ENCODE data around the gene MGAT4B. TPM values are rescaled to one million over a fixed set of nuclear protein-coding genes. Genes with fewer than 3 reads are reported as not detected.

Gene MGAT4B
- total RNA-seq, 1 donor from 2014 or later, result 95.5 TPM

GRCh38 chr5:179759581-179760551 is 46.8 kb downstream of the MGAT4B start:
- no peak for DNase-seq (ENCODE audit: extremely low spot score in 2 of 2)
- Histone ChIP-seq H3K9me3 (no peaks in the 10 kb centered on the region), H3K27ac (no peak overlapping the region), H3K36me3 (no peaks in the 10 kb centered on the region), H3K4me1 (peaks cover 65% of the 10 kb centered on the region), H3K27me3 (no peaks in the 10 kb centered on the region), H3K4me3 (no peak overlapping the region)
- intact Hi-C loops (cut with DNase I), result loop anchor here (5.0 to 10.0 kb wide), 2 partner anchors 37 to 95 kb away; partner anchors contain the start of gene MRNIP
- TF ChIP-seq POLR2A (IDR thresholded peaks at IDR 0.05), result no peak
- no peak for TF ChIP-seq CTCF (IDR thresholded peaks at IDR 0.05)
- no peak for TF ChIP-seq POLR2AphosphoS5 (IDR thresholded peaks at IDR 0.05; ENCODE audit: insufficient read depth in 1 of 2, low read depth in 1 of 2)

GRCh38 chr5:179758955-179759354 is 47.7 kb downstream of the MGAT4B start:
- Histone ChIP-seq H3K27ac (no peak overlapping the region), H3K36me3 (no peaks in the 10 kb centered on the region), H3K9me3 (no peaks in the 10 kb centered on the region), H3K27me3 (no peaks in the 10 kb centered on the region), H3K4me1 (peaks cover 66% of the 10 kb centered on the region), H3K4me3 (no peak overlapping the region)
- DNase-seq (ENCODE audit: extremely low spot score in 2 of 2), result no peak
- TF ChIP-seq CTCF (IDR thresholded peaks at IDR 0.05) (no peak), POLR2A (IDR thresholded peaks at IDR 0.05) (no peak)
- intact Hi-C loops (cut with DNase I), result loop anchor here (10.0 kb wide), 1 partner anchor 96 kb away; the partner anchor contains the start of gene MRNIP

- H3K27me3 ChIP-seq, result no peaks in the 10 kb centered on the region
- no peak for DNase-seq (ENCODE audit: extremely low spot score in 2 of 2)
- no peak overlapping the region for H3K27ac ChIP-seq
- no peak overlapping the region for H3K4me3 ChIP-seq
- no peak for TF ChIP-seq POLR2AphosphoS5 (IDR thresholded peaks at IDR 0.05; ENCODE audit: insufficient read depth in 1 of 2, low read depth in 1 of 2)
- no peak for TF ChIP-seq POLR2A (IDR thresholded peaks at IDR 0.05)
- no peak for TF ChIP-seq CTCF (IDR thresholded peaks at IDR 0.05)
- peaks cover 0 to 5% of the 10 kb centered on the region in 2 donors for H3K36me3 ChIP-seq
- peaks cover 31% of the 10 kb centered on the region for H3K4me1 ChIP-seq
- intact Hi-C loops (cut with DNase I), result loop anchor here (10.0 kb wide), 1 partner anchor 100 kb away; the partner anchor contains the start of gene MRNIP
- no peaks in the 10 kb centered on the region for H3K9me3 ChIP-seq
Observed at GRCh38 chr5:179755022-179755421, 51.6 kb downstream of the MGAT4B start.

- peaks cover 0 to 5% of the 10 kb centered on the region in 2 donors for H3K36me3 ChIP-seq
- no peak for TF ChIP-seq POLR2AphosphoS5 (IDR thresholded peaks at IDR 0.05; ENCODE audit: insufficient read depth in 1 of 2, low read depth in 1 of 2)
- TF ChIP-seq CTCF (IDR thresholded peaks at IDR 0.05), result no peak
- no peak for DNase-seq (ENCODE audit: extremely low spot score in 2 of 2)
- H3K27ac ChIP-seq, result no peak overlapping the region
- H3K4me1 ChIP-seq, result peaks cover 24% of the 10 kb centered on the region
- no peak overlapping the region for H3K4me3 ChIP-seq
- intact Hi-C loops (cut with DNase I), result loop anchor here (10.0 kb wide), 1 partner anchor 101 kb away; the partner anchor contains the start of gene MRNIP
- no peaks in the 10 kb centered on the region for H3K9me3 ChIP-seq
- H3K27me3 ChIP-seq, result no peaks in the 10 kb centered on the region
Observed at GRCh38 chr5:179753971-179754370, 52.7 kb downstream of the MGAT4B start.
